GM15510 (cell line): ENCODE measurements around the gene TMEM88.

Experiments used
- POLR2A ChIP-seq: IDR thresholded peaks from 3 replicates; pipeline ENCODE4 v1.6.1; 2011; ENCODE audit warnings: borderline replicate concordance; ENCODE audit not compliant: insufficient read length; ENCODE audit errors: extremely low read depth

The TMEM88 gene

GRCh38 chr17:7855660-7856010, 769 bp downstream of the TMEM88 start:
- no peak for TF ChIP-seq POLR2A

- no peak for TF ChIP-seq POLR2A
These were observed 1.3 kb downstream of the TMEM88 start for GRCh38 chr17:7856011-7856810.

GRCh38 chr17:7856811-7857712, 2.2 kb downstream of the TMEM88 start, which contains the start of gene NAA38:
TSS of gene NAA38 (minus strand) at chr17:7857559. CDS start at chr17:7857463, 96 bp downstream.
- peak; percentile 68 for TF ChIP-seq POLR2A

GRCh38 chr17:7857713-7858521, 3.1 kb downstream of the TMEM88 start, which contains the start of gene CYB5D1:
TSS of gene CYB5D1 (plus strand) at chr17:7858003. CDS start at chr17:7858135, 132 bp downstream.
- TF ChIP-seq POLR2A, result peak; percentile 4

- no peak for TF ChIP-seq POLR2A
These were observed 3.6 kb downstream of the TMEM88 start for GRCh38 chr17:7858522-7858810.

GRCh38 chr17:7859028-7859427, 4.2 kb downstream of the TMEM88 start:
- TF ChIP-seq POLR2A, result no peak

GRCh38 chr17:7862692-7863437, 8.0 kb downstream of the TMEM88 start:
- TF ChIP-seq POLR2A, result no peak

- TF ChIP-seq POLR2A, result no peak
These were observed 10.3 kb downstream of the TMEM88 start for GRCh38 chr17:7864995-7865650.

GRCh38 chr17:7867881-7868329, 13.0 kb downstream of the TMEM88 start:
- TF ChIP-seq POLR2A, result no peak

- TF ChIP-seq POLR2A, result no peak
These were observed 18.2 kb downstream of the TMEM88 start for GRCh38 chr17:7873051-7873450.

GRCh38 chr17:7875804-7876370, 21.0 kb downstream of the TMEM88 start:
- TF ChIP-seq POLR2A, result no peak

- TF ChIP-seq POLR2A, result no peak
These were observed 23.4 kb downstream of the TMEM88 start for GRCh38 chr17:7878234-7878633.

GRCh38 chr17:7880076-7880868, 25.4 kb downstream of the TMEM88 start:
- TF ChIP-seq POLR2A, result no peak
